Transverse colon (tissue), 4 donors: ENCODE data around the gene PTPRA. TPM values are rescaled to one million over a fixed set of nuclear protein-coding genes. Genes with fewer than 3 reads are reported as not detected.

Source experiments
- DNase-seq: peaks from one replicate; pipeline ENCODE4 v3.0.0-alpha.2; 2019
- H3K27ac ChIP-seq, 4 donors: fragments of 200-600 bp; sonication (generic); 2 replicates each; pipeline ENCODE4 v1.5.1; 2016 to 2018; ENCODE audit warnings: inconsistent platforms in 4 of 4
- H3K27me3 ChIP-seq: fragments of 200-600 bp; sonication (generic); 2 replicates; pipeline ENCODE4 v1.5.1; 2017; ENCODE audit warnings: inconsistent platforms
- H3K36me3 ChIP-seq, 4 donors: fragments of 200-600 bp; sonication (generic); 2 replicates each; pipeline ENCODE4 v1.5.1; 2017 to 2019; ENCODE audit warnings: inconsistent platforms in 4 of 4
- H3K4me1 ChIP-seq, 4 donors: fragments of 200-600 bp; sonication (generic); 2 replicates each; pipeline ENCODE4 v1.5.1; 2017 to 2020; ENCODE audit warnings: inconsistent platforms in 4 of 4
- H3K4me3 ChIP-seq, 4 donors: fragments of 200-600 bp; sonication (generic); 1 replicate in 1 of 4; 2 replicates in 3 of 4; pipeline versions ENCODE4 v1.5.1 to v1.6.1; 2017 to 2019; ENCODE audit warnings: inconsistent platforms in 4 of 4
- H3K9me3 ChIP-seq, 2 donors: fragments of 200-600 bp; sonication (generic); 2 replicates each; pipeline ENCODE4 v1.5.1; 2017 to 2019; ENCODE audit warnings: inconsistent platforms in 2 of 2
- EP300 ChIP-seq: sonication (generic); formaldehyde crosslinking; IDR thresholded peaks from one replicate; pipeline ENCODE4 v1.6.1; 2017; ENCODE audit warnings: antibody characterized with exemption, low read depth
- POLR2A ChIP-seq: fragments of 450-650 bp; IDR thresholded peaks from one replicate; pipeline ENCODE4 v1.6.1; 2016; ENCODE audit warnings: antibody characterized with exemption, mild to moderate bottlenecking, moderate library complexity
- POLR2AphosphoS5 ChIP-seq, 3 donors: sonication (generic); formaldehyde crosslinking; IDR thresholded peaks; one replicate each; pipeline ENCODE4 v1.6.1; 2016; ENCODE audit warnings: antibody characterized with exemption in 3 of 3
- whole genome bisulfite sequencing, 2 donors: methylation state at CpG; one replicate each; pipeline ENCODE4 v1.1.5; 2018; ENCODE audit warnings: low coverage in 1 of 2; 5-methylcytosine and 5-hydroxymethylcytosine counted together
- in situ Hi-C, 4 donors: fragments of 200-750 bp; cut with MboI; loops; one replicate each; pipeline versions ENCODE4 v1.15.0 to v1.15.1; 2017; ENCODE audit warnings: low sequenced_read_pairs in 3 of 4, low pct_ligation_motif_present in 1 of 4, low pct_unique_long_range_greater_than_20kb in 1 of 4
- intact Hi-C: fragments of 100-400 bp; cut with DNase I; formaldehyde crosslinking; loops from one replicate; pipeline ENCODE4 v1.15.1; 2023; ENCODE audit warnings: low total_unique reads
- total RNA-seq, 4 donors: library from RNA; depleted of rRNA; stranded (reverse); fragments of >200 nt; gene quantifications; one replicate each; pipeline ENCODE4 v1.1.0, GENCODE V29; 2016
- TF ChIP-seq, protein P1 (sequence below), 5 experiments: fragments of 200-600 bp in 3 of 5; fragments of 450-650 bp in 2 of 5; sonication (generic) in 3 of 5; IDR thresholded peaks; 1 replicate in 2 of 5; 2 replicates in 3 of 5; pipeline ENCODE4 v1.5.1; 2016 to 2017; ENCODE audit warnings: antibody characterized with exemption in 5 of 5, inconsistent platforms in 3 of 5, mild to moderate bottlenecking in 2 of 5, moderate library complexity in 1 of 5

Gene PTPRA
- total RNA-seq, 4 donors from 2014 or later = 32.2 to 55.8 (median 45.8) TPM

DNA sequence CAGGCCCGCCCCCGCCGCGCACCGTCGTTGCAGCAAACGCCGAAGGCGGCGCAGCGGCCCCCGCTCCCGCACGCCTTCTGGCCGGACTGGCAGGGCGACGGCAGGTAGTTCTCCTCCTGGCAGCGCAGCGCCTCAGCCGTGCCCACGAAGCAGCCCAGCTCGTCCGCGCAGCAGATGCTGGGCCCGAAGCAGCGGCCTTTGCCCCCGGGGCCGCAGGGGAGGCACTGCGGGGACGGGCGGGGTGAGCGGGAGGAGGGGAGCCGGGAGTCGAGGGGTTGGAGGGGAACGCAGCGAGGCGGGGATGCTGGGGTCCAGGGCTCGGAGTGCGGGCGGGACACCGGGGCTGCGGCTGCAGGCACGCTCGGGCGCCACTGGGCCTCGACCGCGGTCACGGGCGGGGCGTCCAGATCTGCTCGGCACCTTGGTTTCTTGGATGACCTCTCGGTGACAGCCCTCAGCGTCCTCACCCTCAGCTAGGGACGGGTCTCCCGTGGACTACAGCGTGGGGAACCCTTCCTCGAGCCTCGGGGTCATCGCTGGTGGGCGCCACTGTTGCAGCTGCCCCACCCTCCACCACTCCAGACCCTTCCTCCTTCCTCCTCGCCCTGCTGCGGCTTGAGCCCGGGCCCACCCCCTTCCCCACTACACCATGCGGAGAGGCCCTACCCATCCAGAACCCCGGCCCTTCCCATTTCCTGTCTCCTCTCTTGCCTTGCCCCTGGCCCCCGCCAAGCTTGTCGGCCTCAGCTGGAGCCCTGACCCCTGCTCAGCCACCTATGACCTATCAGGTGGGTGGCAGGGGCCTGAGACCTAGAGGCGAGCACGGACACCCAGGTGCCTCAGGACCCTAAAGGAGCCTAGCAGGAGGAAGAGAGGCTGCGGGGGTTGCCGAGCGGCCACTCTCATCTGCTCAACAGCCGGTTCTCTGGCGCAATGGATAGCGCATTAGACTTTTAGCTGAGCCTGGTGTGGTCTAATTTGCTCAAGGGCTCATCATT, 210.0 kb downstream of the PTPRA start:
- H3K9me3 ChIP-seq = no peaks in the 10 kb centered on the region
- in situ Hi-C loops = no loop called here
- WGBS, 2 donors = 19% methylated on average over 51 of the region's 76 CpGs; no CpG with 5 or more reads in 1 of the 2 donors
- H3K36me3 ChIP-seq = no peaks in the 10 kb centered on the region
- peaks cover 69% of the 10 kb centered on the region for H3K27me3 ChIP-seq
- TF ChIP-seq POLR2A (no peak), EP300 (no peak), POLR2AphosphoS5 (IDR thresholded peaks at IDR 0.05) (no peak)
- TF ChIP-seq, protein P1, sequence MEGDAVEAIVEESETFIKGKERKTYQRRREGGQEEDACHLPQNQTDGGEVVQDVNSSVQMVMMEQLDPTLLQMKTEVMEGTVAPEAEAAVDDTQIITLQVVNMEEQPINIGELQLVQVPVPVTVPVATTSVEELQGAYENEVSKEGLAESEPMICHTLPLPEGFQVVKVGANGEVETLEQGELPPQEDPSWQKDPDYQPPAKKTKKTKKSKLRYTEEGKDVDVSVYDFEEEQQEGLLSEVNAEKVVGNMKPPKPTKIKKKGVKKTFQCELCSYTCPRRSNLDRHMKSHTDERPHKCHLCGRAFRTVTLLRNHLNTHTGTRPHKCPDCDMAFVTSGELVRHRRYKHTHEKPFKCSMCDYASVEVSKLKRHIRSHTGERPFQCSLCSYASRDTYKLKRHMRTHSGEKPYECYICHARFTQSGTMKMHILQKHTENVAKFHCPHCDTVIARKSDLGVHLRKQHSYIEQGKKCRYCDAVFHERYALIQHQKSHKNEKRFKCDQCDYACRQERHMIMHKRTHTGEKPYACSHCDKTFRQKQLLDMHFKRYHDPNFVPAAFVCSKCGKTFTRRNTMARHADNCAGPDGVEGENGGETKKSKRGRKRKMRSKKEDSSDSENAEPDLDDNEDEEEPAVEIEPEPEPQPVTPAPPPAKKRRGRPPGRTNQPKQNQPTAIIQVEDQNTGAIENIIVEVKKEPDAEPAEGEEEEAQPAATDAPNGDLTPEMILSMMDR (IDR thresholded peaks at IDR 0.05) = no peak
- no peak for DNase-seq
- peaks cover 0 to 12% (median 10%) of the 10 kb centered on the region in 4 donors for H3K4me1 ChIP-seq
- no peak overlapping the region for H3K27ac ChIP-seq
- intact Hi-C loops = no loop called here
- peak overlapping the region in 3 of 4 donors; percentile 17 to 45 (median 31) for H3K4me3 ChIP-seq

DNA sequence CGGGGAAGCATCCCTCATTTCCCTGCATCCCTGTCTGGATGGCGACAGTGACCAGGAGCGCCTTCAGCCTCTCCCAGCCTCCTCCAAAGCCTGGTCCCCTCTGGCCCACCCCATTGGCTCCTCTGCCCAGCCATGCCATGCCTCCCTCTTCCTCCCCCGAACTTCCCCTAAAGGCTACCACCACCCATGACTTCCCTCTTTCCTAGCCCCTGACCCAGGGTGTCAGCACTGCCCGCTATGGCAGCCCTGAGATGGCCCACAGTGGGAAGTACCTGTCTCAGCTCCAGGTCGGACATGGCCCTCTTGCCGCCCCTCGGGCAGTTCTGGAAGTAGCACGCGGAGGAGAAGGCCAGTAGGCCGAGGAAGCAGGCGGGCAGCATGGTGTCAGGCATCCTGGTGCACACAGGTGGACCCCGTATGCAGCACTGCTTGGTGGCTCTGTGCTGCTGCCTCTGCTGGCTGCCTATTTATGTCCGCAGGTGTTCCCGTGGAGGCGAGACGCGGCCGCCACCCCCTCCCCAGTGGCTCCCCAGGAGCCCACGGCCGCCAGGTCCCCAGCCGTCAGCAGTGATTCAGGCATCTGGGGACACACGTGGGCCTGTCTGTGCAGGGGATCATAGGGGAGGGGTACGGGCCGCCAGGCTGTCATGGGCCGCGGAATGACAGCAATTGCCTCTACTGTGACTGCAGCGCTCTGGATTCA, 211.2 kb downstream of the PTPRA start, which contains the start of gene AVP:
AVP (minus strand) TSS at position 442 of the 703 bp plus-strand sequence; CDS start at position 392, 50 bp downstream.
- H3K27ac ChIP-seq = no peak within 1 kb of the TSS
- in situ Hi-C loops = no loop called here
- H3K4me3 ChIP-seq = no peak within 1 kb of the TSS
- peaks cover 63% of the 10 kb centered on the region for H3K27me3 ChIP-seq
- H3K36me3 ChIP-seq = no peaks in the 10 kb centered on the region
- peaks cover 0 to 12% (median 10%) of the 10 kb centered on the region in 4 donors for H3K4me1 ChIP-seq
- no peaks in the 10 kb centered on the region for H3K9me3 ChIP-seq
- 87 to 100% methylated on average over 2 to 24 of the region's 28 CpGs for WGBS, 2 donors
- intact Hi-C loops = no loop called here
- no peak for TF ChIP-seq POLR2AphosphoS5 (IDR thresholded peaks at IDR 0.05)
- TF ChIP-seq EP300 = no peak
- TF ChIP-seq, protein P1 (IDR thresholded peaks at IDR 0.05) = no peak
- no peak for TF ChIP-seq POLR2A
- no peak for DNase-seq

- Histone ChIP-seq H3K9me3 (no peaks in the 10 kb centered on the region), H3K27ac (no peak overlapping the region), H3K4me3 (no peak overlapping the region), H3K4me1 (peaks cover 0 to 12% (median 10%) of the 10 kb centered on the region in 4 donors), H3K36me3 (no peaks in the 10 kb centered on the region), H3K27me3 (peaks cover 62% of the 10 kb centered on the region)
- WGBS, 2 donors = 86 to 93% methylated on average over 3 to 7 of the region's 7 CpGs
- intact Hi-C loops (no loop called here), in situ Hi-C loops (no loop called here)
- TF ChIP-seq POLR2A (no peak), EP300 (no peak)
- DNase-seq = no peak
These were observed 211.7 kb downstream of the PTPRA start for GRCh38 chr20:3084986-3085360.

DNA sequence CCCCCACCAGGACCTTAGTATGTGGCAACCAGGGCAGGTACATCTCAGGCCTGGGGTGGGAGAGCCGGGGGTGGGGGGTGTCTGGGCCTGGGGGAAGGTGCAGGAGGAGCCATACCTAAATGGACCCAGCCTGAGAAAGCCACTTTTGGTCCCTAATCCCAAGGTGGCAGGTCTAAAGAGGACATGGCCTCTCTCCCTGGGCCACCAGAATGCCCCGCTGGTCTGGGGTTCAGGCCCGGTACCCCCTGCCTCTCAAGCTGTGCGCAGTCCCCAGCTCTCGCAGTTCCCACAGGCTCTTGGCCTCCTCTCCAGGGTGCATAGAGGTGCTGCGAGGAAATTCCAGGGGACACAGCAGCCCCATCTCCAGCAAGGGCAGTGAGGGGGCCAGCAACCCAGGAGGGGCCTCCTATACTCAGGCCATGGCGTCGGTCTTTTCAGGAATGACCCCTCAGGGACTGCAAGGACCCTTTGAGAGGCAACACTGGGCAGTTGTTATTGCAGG, 212.3 kb downstream of the PTPRA start:
- H3K4me3 ChIP-seq = no peak overlapping the region
- H3K9me3 ChIP-seq = no peaks in the 10 kb centered on the region
- H3K36me3 ChIP-seq = no peaks in the 10 kb centered on the region
- DNase-seq = no peak
- no peak overlapping the region for H3K27ac ChIP-seq
- intact Hi-C loops = no loop called here
- TF ChIP-seq, protein P1 (IDR thresholded peaks at IDR 0.05) = no peak
- no peak for TF ChIP-seq EP300
- no peak for TF ChIP-seq POLR2AphosphoS5 (IDR thresholded peaks at IDR 0.05)
- no peak for TF ChIP-seq POLR2A
- H3K4me1 ChIP-seq = peaks cover 0 to 12% (median 10%) of the 10 kb centered on the region in 4 donors
- H3K27me3 ChIP-seq = peaks cover 62% of the 10 kb centered on the region
- 89% methylated on average over 7 of the region's 8 CpGs; no CpG with 5 or more reads in 1 of the 2 donors for WGBS, 2 donors
- in situ Hi-C loops = no loop called here
